CD4-positive, alpha-beta T cell treated with Interleukin-4 for 4 hours (primary cell): ENCODE results near the gene IRF1.
"Not testable (repeated sequence)": the region's sequence is repeated elsewhere in the genome, so short reads cannot be mapped to it uniquely, and the experiment has no call there.

Experiments
- DNase-seq: peaks from one replicate; pipeline ENCODE4 v3.0.0-alpha.2; 2020

The IRF1 gene

DNA sequence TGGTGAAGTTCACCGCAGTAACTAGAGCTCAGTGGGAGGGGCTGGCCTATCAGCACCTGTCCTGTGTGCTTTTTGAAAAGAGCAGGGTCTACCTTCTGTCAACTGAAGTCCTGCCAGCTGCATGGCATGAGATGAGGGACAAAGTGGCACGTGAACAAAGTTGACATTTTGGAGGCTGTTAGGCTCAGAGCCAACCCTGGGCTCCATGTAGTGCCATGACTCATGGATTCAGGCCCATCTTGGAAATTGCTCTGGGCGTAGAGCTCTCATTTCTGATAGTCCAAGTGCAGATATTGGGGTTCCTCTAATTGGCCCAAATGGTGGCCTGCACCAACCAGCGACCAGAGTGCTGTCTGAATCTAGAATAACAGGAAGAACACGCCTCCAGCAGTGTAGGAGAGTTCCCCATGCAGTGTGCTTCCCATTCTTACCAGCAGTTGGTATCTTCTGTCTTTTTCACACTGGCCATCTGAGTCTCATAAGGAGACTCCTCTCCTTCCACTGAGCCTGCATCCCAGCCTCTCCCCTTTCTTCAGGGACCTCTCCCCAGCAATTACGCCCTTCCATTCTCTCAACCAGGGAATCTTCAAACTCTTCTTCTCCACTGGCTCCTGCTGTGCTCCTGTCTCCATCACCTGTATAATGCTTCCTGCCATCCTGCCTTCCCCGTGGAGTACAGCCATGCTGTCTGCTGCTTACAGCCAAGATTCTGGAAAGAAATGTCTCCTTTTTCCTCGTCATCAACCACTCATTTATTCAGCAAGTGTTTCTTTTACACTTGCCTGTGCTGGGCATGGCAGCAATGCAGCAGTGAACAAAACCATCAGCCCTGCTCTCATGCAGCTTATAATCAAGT is 30.4 kb downstream of the IRF1 start:
- no peak for DNase-seq

DNA sequence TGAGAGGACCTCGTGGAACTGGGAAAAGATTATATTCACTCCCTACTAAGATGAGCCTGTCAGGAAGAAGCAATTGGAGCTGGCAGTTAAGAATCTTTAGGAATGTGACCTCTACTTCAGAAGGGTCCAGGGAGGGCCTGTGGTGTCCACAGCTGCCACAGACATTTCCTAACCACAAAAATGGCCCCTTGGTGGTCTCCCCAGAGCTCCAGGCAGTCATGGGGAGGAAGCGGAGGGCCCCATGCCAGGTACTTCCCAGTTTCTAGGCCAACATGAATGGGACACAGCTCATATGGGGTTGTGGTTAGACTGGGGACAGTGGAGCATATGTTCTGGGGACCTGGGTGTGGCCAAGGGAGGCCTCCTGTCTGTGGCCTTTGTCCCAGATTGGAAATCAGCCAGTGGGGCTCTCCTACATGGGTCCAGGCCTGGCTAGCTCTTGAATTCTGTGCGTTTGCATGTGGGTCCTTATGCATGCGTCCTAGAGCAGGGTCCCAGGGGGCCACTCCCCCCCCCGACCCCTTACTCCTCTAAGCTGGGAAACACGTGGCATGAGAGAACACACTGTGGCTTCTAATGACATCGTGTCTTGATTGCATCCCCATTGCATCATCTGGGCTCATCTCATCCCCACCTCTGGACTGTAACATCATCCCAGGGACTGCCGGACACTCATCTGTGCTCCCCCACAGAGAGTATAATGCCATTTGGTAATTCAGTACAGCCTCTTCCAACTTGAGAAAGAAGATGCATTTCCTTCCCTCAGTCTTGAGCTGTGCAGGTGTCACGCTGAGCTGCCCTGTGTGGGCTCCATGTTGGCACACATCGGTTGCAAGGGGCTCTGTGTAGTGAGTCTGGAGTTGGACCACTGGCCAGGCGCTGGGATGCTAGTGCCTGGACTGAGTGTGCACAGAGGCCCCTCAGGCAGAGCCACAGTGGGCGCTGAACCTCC is 31.3 kb downstream of the IRF1 start:
- no peak for DNase-seq

DNA sequence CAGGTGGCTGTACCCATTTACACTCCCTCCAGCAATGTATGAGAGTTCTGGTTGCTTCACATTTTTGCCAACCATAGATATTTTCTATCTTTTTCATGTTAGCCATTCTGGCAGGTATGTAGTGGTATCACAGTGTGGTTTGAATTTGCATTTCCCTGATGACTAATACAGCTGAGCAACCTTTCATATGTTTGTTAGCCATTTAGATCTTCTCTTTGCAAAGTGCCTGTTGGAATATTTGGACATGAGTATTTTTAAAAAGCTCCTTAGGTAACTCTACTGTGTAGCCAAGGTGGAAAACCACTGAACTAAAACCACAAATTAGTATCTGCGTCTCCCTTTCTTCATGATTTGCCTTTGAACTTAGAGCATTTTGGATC is 31.9 kb downstream of the IRF1 start:
- peak; percentile 71 for DNase-seq

DNA sequence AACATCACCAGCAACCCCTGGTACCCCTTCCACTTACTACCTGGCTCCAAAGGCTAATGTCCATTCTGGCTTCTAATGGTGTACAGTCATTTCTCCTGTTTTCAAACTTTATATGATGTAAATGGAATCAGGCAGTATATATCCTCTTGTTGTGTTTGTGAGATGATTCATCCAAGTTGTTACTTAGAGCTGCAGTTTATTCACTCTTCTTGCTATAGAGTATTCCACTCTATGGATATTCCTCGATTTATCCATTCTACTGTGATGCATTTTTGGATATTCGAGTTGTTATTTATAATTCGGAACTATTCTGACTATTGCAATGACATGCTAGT is 32.4 kb downstream of the IRF1 start:
- DNase-seq: no peak

DNA sequence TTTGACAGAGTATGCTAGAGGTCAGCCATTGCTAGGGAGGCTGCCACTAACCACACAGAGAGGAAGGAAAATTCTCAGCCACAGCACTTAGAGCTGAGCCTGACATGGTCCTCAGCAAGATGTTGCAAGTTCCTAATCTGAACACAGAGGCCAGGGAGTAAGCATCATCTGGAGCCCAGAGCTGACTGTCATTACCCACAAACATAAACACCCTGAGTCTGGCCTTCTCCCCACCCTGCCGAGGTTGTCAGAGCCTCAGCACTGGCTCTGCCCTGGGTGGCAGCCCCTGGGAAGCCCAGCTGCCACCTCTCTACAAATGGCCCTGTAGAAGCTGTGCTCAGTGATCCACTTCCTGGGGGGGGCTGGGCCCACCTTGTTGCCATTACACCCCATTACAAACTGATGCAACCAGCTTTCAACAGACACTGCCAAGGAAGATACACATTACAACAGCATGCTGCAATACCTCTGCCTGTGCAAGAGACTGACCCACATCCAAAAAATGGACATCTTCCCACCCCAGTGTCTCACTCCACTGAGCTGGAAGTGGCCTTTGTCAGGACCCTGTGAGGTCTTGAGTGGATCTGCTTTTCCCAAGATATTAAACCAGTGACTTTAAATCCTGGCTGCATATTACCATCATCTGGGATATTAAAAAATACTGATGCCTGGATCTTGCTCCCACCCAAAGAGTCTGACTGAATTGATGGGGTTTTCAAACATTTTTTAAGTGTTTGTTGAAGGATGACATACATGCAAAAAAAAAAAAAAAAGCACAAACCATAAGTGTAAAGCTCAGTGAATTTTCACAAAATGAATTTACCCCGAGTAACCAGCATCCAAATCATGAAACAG is 33.0 kb downstream of the IRF1 start:
- peak; percentile 71 for DNase-seq

DNA sequence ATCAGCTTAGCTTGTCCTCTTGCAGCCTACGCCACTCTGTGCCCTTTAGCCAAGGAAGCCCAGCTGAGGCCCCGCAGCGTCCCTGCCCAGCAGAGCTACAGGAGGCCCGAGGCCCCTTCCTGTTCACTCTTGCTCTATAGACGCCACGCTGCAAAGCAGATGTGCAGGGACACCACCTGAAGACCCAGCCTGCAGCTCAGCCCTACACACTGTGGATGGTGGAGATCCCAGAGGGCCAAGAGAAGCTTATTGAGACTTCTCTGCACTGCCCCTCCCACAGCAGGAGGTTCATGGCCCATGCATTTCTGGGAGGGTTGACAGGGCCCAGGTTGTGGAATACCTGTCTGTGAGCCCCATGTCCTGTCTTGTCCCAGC is 33.6 kb downstream of the IRF1 start:
- DNase-seq: no peak

DNA sequence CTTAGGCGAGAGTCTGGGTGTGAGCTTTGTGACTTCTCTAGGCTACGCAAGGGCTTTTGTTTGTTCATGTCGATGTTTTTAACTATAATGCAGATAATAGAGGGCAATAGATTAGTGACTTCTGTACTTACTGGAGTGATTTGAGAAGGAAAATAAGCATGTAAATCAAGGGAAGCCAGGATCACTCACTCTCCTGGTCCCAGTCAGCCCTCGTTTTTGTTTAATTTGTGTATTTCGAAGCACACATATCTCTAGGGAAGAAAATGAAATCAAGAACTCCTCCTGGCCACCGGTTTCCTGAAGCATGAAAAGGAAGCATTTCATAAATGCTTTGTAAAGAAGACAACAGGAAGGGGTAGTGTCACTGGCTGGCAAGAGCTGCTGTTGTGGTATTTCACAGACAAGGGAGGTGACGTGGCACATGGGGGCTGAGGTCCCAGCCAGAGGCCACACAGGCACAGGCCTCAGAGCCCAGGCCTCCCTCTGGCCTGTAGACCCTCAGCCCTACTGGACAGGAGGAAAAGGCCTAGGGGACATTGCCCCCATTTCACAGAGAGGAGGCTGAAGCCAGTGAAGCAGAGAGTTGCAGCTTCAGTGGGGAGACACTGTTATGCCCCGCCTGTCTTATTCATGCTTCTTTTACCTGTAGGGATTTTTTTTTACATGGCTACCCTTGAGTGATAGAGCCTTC is 34.1 kb downstream of the IRF1 start:
- DNase-seq: peak; percentile 89

DNA sequence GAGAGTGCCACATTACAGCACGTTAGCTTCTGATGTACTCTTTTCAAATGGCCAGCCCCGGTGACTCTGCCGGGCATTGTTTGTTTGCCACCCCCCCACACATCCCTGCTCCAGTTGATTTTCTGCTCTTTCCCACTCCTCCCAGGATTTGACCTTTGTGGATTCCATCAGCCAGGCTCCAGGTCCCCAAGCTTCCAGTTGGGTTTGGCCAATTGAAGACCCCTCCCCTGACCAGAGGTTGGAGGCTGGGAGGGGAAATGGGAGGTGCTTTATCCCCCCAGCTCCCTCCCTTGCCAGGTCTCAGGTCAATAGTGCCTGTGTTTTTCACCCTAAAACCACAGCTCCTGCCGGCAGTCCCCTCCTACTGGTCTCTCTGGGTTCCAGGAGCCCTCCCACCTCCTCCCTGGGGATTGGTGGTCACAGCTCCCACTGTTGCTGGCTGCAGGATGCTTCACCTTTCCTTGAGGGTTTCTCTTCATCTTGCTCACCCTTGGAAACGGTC is 34.9 kb downstream of the IRF1 start:
- no peak for DNase-seq

DNA sequence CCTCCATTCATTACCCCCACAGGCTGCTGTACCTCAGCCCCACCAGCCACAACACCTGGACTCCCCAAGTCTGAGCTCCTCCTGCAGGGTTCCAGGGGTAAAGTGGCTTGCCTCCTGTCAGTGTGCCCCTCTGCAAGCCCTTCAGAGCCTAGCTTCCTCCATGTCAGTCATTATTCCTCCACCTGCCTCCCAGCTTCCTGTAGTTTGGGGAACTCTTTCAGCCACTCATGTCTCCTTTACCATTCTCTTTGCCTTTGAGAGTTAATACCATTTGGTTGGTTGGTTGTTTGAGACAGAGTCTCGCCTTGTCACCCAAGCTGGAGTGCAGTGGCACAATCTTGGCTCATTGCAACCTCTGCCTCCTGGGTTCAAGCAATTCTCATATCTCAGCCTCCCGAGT is 36.2 kb downstream of the IRF1 start:
- DNase-seq: no peak

DNA sequence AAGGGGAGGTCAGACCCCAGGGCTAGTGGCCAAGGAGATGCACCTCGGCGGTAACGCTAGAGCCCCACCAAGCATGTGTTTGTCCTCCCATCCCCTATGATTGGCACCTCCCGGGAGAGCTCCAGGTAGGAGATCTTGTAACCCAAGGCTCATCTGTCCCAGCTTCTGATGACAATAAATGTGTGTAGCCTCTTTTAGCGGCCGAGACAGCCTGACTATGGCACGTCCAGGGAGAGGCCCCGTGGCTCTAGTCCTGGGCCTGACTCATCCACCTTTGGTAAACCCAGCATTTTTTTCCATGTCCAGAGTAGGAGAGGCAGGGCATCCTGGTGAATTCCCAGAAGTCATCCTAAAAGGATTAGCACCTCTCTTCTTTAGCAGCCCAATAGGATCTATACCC is 39.2 kb downstream of the IRF1 start:
- DNase-seq: no peak

DNA sequence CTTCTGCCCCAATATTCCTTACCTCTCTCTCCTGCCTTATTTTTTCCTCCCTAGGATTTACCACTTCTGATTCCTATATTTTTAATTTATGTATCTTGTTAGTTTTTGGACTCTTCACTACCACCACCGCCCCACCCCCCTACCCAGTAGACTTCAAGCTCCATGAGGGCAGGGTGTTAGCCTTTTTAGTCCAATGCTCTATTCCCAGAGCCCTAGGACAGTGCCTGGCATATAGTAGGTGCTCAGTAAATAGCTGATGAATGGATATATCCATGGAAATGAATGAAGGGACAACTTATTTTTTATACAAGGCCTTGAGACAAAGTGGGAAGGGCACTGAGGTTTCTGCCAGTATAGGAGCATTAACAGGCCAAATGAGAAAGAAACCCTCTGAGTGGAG is 41.5 kb downstream of the IRF1 start:
- DNase-seq: no peak

DNA sequence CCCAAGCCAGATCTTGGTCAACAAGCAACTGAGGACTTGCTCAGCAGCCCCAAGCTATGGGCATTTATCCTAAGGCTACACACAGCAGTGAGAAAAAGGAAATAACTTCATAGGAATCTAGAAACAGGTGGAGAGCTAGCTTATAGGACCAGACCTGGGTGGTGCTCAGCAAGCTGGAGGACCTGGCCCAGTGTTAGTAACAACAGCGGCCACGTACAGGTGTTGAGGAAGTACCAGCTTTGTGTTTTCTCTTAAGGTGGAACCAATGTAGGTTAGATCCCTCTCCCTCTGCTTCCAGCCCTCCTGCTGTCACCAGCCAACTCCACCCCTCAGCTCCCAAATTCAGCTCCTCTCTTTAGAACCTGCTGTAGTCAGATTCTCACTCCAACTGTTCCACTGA is 43.4 kb downstream of the IRF1 start:
- no peak for DNase-seq

DNA sequence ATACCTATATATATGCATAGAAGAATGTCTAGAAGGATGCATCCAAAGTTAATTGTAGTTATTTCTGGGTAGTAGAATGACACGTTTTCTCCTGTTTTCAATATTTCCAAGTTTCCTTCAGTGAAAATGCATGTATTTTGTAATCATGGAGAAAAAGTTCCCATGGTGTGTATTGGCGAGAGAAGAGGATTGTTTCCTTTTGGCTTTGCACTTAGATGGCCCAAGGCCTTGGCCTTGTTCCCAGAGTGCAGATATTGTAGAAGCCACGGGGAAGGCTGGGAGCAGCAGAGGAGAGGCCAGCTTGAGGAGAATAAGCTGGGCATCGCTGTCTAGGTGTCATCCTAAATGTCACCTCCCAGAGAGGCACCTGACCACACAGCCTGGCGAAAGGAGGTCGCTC is 44.0 kb downstream of the IRF1 start:
- DNase-seq: no peak

DNA sequence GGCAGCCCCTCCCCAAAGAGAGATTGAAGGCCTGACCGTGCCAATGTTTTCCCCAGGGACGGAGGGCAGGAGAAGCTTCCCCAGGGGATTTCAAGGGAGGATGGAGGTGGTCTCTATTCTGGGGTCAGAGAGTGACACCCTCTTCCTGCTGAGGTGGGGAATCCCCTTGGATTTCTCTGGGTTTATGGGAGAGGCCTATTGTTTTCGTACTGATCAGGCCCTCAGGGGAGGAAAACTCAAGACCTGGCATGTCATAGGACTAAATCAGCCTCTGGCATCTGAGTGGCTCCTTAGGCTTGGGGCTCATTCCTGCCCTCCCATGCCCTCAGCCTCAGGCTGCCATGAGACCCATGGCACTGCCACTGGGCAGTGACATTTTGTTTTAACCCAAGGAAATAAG is 44.6 kb downstream of the IRF1 start:
- DNase-seq: no peak

DNA sequence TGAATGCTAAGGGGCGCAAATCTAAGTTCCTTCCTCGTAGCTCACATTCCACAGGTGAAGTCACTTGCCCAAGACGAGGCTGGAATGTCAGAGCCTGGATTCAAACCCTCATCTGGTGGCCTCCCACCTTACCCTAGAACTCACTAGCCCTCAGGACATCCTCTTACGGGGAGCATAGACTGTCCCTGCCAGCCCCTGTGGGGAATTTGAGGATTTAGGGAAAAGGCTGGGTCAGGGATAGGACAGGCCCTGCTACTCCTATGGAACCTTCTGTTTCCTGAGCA is 45.0 kb downstream of the IRF1 start:
- DNase-seq: no peak

DNA sequence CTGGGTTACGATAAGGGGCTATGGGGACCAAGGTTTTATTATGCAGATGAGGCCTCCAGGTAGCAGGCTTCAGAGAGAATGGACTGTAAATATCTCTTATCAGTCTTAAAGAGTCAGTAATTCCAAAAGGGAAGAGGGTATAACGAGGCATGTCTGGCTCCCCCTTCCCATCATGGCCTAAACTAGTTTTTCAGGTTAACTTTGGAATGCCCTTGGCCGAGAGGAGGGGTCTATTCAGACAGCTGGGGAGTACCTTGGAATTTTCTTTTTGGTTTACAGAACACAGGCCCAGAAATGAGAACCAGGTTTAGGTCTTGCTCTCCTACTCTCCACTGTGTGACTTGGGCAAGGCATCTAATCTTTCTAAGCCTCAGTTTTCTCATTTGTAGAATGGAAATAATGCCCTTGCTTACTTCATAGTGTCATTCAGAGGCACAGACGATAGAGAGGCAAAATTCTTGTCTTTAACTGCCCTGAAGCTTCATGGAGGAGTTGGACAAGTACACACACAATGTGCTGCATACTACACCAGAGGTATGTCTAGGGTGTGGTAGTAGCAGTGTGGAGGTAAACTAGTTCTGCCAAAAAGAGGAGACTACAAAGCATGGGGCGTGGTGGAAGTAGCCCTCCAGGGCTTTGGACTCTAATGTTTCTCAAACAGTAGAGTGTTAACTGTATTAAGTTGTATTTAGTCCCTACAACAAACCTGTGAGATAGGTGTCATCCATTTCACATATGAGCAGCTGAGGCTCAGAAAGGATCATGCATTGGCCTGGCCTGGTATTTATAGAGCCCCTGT is 45.5 kb downstream of the IRF1 start:
- no peak for DNase-seq

DNA sequence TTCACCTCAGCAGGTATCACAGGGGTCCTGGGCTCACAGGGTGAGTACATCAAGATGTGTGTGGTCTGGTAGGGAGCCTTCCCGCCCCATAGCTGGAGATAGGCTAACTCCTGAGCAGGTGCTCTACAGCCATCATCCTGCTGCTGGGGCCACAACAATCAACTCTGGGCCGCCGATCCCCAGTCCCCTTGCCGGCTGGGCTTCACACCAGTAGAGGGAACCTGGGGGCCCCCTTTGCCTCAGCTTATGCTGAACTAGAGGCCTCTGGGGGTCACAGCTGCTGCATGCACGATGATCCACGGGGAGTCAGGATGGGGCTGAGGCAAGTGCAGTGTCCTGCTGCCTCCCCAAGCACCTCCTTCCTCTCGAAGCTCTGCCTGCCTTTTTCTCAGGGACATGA is 46.5 kb downstream of the IRF1 start:
- no peak for DNase-seq

DNA sequence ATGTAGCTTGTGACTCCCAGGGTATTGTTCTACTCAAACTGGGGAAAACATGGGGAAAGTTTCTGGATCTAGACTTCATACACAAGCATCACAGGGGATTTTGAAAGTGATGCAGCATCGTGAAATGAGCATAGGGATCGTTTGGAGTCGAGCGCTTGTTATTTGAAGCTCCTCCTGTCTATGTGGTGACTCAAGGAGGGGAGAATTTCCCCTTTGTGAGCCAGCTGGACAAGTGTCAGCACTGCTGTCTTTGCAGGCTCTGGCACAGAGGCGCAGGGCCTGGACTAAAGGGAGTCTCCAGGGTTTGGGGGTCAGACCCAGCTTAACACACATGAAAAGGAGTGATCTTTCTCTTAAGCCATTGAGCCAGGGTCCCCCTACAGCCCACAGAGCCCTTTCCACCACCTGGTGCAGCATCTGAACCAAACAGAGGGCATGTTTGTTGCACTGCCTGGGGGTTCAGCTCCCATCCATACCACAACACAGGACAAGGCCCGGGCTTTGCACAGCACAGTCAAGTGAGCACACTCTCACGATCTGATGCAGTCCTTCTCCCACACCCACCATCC is 51.0 kb downstream of the IRF1 start:
- DNase-seq: no peak

DNA sequence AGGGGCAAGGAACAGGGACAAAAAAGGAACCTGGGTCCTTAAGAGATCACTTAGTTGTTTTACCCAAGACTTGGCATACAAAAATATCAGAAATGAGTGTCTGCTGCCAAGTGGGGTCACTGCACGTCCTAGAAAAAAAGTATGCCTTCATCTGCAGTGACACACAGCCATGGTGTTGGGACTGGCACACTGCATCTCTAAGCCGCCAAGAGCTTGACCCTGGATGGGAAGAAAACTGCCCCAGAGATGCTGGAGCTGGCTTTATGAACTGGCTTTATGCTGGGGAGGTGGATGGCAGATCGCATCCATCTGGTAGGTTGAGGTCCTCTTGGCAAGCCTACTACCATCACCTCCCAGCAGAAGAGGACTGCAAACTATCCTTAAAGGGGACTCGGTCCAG is 51.7 kb downstream of the IRF1 start:
- no peak for DNase-seq

DNA sequence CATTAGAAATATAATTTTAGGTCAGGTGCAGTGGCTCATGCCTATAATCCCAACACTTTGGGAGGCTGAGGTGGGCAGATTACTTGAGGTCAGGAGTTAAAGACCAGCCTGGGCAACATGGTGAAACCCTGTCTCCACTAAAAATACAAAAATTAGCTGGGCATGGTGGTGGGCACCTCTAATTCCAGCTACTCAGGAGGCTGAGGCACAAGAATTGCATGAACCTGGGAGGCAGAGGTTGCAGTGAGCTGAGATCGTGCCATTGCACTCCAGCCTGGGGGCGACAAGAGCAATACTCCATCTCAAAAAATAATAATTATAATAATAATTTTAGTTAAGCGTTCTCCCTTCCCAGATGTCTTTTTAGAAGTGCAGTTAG is 52.3 kb downstream of the IRF1 start:
- DNase-seq: not testable (repeated sequence)

DNA sequence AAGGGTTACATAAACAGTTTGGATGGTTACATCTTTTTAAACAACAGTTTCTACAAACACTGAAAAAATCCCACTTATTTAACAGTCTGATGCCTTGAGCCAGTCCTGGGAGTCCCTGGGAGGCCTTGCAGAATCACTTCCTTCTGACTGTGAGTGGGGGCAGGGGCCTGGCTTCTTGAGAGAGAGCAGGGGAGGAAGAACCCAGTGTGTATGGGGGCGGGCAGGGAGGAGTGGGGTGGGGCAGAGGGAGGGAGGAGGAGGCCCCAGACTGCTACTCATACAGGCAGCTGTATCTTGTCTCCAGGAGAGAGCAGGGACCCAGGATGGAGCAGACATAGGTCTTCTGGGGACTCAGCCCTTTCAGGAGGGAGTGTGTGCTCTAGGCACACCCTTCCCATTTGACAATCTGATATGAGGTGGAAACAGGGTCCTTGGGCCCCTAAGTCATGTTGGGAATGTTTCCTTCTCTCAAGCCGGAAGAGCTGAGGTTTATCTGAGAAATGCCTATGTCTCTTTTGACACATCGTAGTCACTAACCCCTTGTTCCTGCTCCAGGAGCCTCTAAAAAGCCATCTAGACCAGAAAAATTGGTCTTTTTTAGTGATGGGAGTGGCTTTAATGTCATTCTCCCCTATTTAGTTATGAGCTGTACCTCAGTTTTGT is 52.8 kb downstream of the IRF1 start:
- peak; percentile 60 for DNase-seq
